ENCODE data around the gene CAMK2A.

GRCh38 chr5:150312518-150312917 is 22.9 kb upstream of the CAMK2A start:
- no peak for TF ChIP-seq CTCF (IDR thresholded peaks at IDR 0.05)
- no peak for TF ChIP-seq MAX (IDR thresholded peaks at IDR 0.05; ENCODE audit: low read depth)
- no peak for TF ChIP-seq MXI1 (IDR thresholded peaks at IDR 0.05; ENCODE audit: low read depth, low read length)
- TF ChIP-seq TCF12 (IDR thresholded peaks at IDR 0.05), result no peak
- no peak for TF ChIP-seq RAD21 (IDR thresholded peaks at IDR 0.05; ENCODE audit: low read length)
- TF ChIP-seq TEAD4 (IDR thresholded peaks at IDR 0.05; ENCODE audit: borderline replicate concordance, insufficient read depth), result no peak
- TF ChIP-seq YY1 (IDR thresholded peaks at IDR 0.05; ENCODE audit: low read depth), result no peak
- no peak for TF ChIP-seq EP300 (IDR thresholded peaks at IDR 0.05; ENCODE audit: borderline replicate concordance in 1 of 2, low read depth in 1 of 2, low read length in 1 of 2)
- no peak for TF ChIP-seq NFIC (IDR thresholded peaks at IDR 0.05; ENCODE audit: borderline replicate concordance)
- no peak for TF ChIP-seq POLR2AphosphoS5 (IDR thresholded peaks at IDR 0.05; ENCODE audit: low read depth, low read length)
- TF ChIP-seq EZH2phosphoT487 (IDR thresholded peaks at IDR 0.05; ENCODE audit: borderline replicate concordance, low read depth), result no peak
- no peak for TF ChIP-seq GATA2 (CRISPR knock-in tag; IDR thresholded peaks at IDR 0.05)
- no peak for TF ChIP-seq SMC3 (IDR thresholded peaks at IDR 0.05; ENCODE audit: low read depth, low read length)
- TF ChIP-seq ZBTB33 (IDR thresholded peaks at IDR 0.05; ENCODE audit: borderline replicate concordance, low read depth), result no peak
